HG02759 (cell line): Measurements from ENCODE around the gene MUCL3.
A peak's percentile ranks its signal among the peaks of the same experiment; 100 is the strongest.
"Not testable (repeated sequence)": the region's sequence is repeated elsewhere in the genome, so short reads cannot be mapped to it uniquely, and the experiment has no call there.

ENCODE experiments used
- ATAC-seq: cut with Tn5 transposase; IDR thresholded peaks from one replicate; pipeline ENCODE4 v1.9.1; 2021; ENCODE audit warnings: mild to moderate bottlenecking, moderate library complexity; ENCODE audit not compliant: unreplicated experiment

Gene MUCL3

DNA sequence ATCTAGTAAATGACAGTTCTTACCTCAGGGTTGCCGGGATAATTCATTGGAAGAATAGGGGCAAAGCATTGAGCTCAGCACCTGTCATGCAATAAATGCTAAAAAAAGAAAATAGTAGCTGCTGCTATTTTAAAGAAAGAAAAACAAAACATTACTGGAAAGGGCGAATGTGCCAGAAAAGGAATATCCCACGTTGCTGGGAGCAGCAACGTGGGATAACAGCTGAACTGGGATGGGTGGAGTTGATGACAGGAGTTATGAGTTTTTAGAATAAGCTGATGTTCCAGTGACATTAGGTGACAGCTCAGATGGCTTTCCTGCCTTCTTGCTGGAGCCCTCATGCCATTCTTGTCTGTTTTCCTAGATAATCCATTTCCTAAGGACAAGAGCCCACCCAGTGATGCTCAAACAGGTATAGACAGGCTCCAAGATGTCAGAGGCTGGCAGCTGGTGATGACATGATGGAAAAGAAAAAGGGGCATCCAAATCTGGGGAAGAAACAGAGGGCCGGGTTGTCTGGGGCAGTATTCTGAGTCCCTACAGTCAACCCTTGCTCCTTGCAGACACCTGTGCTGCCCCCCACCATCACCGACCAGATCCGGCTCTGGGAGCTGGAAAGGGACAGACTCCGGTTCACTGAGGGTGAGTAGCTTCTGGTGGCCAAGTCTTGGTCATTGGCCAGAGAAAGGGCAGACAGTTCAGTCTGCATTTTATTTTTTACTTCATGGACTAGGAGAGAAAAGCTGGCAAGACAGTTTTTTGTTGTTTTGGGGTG is 27.8 kb upstream of the MUCL3 start:
- no peak for ATAC-seq

DNA sequence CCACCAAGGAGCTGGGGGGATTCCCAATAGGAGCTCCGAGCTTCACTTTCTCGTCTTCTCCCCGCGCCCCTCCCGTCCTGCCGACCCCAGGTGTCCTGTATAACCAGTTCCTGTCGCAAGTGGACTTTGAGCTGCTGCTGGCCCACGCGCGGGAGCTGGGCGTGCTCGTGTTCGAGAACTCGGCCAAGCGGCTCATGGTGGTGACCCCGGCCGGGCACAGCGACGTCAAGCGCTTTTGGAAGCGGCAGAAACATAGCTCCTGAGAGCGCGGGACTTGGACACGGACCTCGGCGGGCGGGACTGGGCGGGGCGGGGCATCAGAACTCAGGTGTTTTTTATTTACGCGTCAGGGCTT is 27.1 kb upstream of the MUCL3 start:
- ATAC-seq: no peak

DNA sequence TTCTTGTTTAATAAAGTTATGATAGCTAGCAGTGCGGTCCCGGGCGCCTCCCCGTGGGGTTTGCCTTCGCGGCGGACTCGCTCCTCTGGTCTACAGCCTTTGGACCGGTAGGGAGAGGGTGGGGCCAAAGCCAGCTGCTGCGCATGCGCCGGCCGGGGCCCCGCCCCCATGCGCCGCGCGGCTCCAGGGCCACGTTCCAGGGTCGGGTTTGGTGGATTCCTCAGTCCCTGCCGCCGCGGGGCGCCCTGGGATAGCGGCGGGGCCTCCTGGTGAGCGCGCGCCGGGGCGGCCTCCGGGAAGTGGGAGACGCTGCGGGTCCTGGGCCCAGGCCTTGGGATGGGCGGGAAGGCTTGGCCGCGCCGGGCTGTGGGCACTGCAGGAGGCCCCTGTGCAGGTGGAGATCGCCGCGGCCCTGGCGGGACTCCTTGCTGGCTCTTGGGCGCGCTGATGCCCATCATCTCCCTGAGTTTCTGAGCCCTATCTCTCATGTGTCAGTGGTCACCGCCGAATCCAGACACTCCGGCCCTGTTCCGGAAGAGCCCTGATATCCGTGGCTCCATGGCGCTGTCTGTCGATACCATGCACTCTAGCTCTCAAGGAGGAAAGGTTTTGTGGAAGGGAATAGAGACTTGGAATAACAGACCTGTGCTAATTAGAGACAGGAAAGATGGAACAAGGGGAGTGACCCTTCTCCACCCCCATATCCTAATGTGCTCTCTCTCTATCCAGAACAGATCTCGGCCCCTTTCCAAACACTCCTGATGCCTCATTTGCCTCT is 26.5 kb upstream of the MUCL3 start, which contains the start of gene VARS2:
Gene VARS2 (plus strand): TSS at position 163 of the 778 bp plus-strand sequence. CDS start 599 bp downstream, at position 762.
- peak; percentile 96 for ATAC-seq

- no peak for ATAC-seq
These were observed 25.8 kb upstream of the MUCL3 start for GRCh38 chr6:30914854-30915590.

DNA sequence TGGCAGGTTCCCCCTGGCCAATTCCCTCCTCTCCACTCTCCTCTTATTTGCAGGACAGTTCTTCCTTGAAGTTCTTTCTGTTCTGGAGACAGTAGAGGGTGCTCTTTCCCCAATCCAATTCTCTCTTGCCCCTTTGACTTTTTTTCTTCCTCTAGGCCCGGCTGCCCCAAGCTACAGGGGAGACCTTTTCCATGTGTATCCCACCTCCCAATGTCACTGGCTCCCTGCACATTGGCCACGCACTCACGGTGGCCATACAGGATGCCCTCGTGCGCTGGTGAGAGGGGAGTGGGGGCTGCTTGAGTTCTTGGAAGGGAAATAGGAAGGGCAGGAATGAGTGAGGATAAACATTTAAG is 25.2 kb upstream of the MUCL3 start:
- ATAC-seq: no peak

DNA sequence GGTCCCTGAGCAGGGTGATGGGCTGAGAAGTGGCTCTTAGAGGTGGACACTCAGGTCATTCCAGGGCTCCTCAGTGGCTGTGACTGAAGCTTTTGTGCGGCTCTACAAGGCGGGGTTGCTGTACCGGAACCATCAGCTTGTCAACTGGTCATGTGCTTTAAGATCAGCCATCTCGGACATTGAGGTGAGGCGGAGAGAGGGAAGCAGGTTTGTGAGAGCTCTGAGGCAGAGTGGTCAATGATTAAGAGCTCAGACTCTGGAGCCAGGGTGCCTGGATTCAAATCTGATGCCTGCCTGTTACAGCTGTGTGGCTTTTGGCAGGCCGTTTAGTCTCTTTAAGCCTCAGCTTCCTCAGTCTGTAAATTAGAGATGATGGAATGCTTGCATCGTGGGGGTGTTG is 23.7 kb upstream of the MUCL3 start:
- ATAC-seq: no peak

GRCh38 chr6:30917487-30917886 is 23.3 kb upstream of the MUCL3 start:
- no peak for ATAC-seq

DNA sequence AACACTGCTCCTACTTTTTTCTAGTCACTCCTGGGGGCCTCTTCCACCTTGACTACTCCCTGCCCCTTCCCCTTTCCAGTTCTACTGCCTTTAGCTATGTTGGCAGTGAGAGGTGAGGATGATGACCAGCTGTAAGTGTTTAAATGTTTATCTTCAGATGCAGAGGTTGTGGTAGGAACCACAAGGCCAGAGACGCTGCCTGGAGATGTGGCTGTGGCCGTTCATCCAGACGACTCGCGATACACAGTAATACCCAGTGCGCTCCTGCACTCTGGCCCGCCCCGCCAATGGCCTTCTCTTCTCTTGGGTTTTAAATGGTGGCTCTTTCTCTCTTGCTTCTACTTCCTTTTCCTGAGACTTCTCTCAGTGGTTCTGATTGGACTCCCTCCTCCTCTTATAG is 22.1 kb upstream of the MUCL3 start:
- no peak for ATAC-seq

DNA sequence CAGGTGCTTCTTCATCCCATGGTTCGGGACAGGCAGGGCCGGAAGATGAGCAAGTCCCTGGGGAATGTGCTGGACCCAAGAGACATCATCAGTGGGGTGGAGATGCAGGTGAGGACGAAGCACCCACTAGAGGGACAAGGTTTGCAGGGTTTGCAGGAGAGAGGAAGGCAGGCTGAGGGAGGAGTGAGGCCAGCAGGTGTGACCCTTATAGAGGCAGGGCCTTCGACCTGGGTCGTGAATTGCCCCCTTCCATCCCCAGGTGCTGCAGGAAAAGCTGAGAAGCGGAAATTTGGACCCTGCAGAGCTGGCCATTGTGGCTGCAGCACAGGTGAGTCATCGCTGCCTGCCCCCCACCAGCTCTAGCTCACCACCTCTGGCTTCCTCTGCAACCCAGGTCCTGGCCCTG is 18.3 kb upstream of the MUCL3 start:
- no peak for ATAC-seq

GRCh38 chr6:30924040-30924627 is 16.6 kb upstream of the MUCL3 start:
- not testable (repeated sequence) for ATAC-seq

- ATAC-seq: no peak
These were observed 14.1 kb upstream of the MUCL3 start for GRCh38 chr6:30926644-30927043.

- not testable (repeated sequence) for ATAC-seq
These were observed 13.7 kb upstream of the MUCL3 start for GRCh38 chr6:30927080-30927479.

DNA sequence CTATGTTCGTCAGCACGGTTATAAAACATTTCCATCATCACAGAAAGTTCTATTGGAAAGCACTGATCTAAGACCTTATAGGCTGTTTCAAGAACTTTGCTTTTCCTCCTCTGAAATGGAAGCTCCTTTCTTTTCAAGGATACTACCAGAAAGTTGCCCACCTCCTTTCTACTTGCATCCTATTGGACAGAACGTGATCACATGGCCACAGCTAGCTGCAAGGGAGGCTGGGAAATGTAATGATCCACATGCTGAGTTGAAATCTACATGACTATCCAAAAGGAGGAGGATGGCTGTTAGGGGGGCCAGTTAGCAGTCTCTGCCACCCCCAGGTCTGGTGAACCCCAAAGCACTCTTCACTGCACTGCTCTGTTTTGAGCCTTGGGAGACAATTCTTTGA is 12.1 kb upstream of the MUCL3 start:
- ATAC-seq: no peak

DNA sequence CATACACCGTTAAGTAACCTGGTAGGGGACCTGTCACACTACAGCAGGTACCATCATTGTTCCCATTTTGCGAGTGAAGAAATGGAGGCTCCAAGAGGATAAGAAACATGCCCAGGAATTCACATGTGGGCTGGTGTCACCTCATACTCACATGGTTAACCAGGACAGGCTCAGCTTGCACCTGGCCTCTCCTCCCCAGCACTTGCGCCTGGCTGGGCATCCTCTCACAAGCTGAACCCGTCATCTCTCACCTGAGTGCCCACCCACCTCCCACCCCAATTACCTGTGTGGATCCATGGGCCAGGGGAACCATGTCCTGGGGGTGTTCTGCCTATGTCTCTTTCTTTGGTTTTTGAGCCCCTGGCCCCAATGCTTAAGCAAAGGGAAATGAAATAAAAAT is 10.3 kb upstream of the MUCL3 start:
- no peak for ATAC-seq

- no peak for ATAC-seq
These were observed 9.5 kb upstream of the MUCL3 start for GRCh38 chr6:30931272-30931671.

DNA sequence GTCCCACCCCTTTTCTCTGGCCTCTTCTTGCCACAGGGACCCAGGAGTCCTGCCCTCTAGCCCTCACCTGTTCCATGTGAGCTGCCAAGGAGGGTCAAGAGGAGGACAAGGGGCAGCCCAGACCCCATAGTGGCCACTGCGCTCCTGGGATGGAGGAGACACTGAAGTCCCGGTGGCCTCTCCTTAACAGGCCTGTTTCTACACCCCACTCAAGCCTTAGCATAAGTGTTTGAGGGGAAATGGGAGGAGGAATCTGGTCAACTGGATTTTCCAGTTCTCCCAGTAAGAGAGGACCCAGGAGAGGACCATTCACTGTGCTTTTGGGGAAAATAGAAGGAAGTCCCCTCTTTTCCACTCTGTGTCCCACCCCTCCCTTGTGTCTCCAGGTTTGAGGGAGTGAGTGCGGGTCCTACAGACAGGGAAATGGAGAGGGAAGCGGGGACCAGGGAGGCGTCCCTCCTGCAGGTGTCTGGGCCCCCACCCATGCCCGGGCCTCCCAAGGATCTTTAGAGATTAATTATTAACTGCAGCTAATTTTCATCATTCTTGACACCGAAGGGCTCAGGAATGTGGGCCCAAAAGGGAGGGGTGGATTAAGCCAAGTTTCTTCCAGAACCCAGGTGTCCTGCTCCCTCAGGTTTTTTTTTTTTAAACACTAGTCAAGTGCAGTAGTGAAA is 8.7 kb upstream of the MUCL3 start, which contains the start of gene SFTA2:
Gene SFTA2 (minus strand): TSS at position 202 of the 677 bp plus-strand sequence. CDS start 74 bp downstream, at position 128.
- no peak for ATAC-seq

GRCh38 chr6:30932665-30933365 is 8.0 kb upstream of the MUCL3 start:
- ATAC-seq: no peak

DNA sequence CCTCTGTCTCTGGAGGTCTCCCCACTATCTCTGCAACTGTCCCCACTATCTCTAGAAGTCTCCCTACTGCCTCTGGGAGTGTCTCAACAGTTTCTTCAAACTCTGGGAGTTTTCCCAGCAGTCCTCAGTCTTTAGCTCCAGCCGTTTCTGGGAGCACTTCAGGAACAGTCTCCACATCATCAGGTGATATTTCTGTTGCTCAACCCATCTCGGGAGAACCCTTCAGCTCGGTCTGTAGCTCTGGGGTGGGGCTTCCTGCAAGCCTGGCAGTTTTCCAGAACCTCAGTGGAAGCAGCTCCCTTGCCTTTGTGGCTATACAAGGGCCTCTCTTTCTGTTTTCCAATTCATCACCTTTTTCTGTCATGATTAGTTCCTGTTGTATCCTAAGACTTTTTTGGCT is 5.8 kb upstream of the MUCL3 start:
- ATAC-seq: no peak

DNA sequence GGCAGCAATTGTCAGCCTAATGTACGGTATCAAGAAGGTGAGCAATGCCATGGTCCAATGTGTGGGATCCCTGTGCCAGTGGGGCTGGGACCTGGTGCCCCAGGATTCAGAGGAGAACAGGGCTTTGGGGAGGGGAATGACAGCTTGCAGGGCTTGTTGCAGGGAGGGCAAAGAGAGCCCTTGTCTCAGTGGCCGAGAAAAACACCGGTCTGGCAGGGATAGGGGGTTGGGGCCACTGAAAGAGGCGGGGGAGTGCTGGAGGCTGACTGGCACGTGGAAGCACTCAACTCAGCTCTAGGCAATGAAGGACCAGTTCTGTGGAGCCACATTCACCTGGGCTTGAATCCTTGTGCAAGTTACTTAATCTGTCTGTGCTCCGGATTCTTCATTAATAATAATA is 3.5 kb upstream of the MUCL3 start:
- ATAC-seq: no peak

DNA sequence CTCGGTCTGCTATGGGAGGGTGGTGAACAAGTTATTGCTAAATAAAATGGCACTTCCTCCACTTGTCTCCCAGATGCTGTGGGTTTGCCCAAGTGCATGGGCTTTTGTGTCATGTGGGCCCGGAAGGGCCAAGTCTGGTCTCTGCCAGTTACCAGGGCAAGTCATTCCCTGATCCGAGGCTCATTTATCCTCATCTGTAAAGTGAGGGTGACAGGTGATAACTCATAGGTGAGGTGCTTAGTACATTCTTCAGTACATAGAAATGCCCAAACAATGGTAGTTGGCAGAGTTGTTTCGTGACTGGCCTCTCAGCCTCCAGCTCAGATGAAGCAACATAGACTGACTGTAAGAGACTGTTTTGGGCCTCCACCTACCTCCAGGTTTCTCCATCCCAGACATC is 2.0 kb upstream of the MUCL3 start:
- ATAC-seq: no peak
